HL-60 (cell line): ENCODE results near the gene ALKBH5.

Experiments
- CTCF ChIP-seq: IDR thresholded peaks from one replicate; pipeline ENCODE4 v1.5.1; 2011; ENCODE audit warnings: low read length, control low read depth, inconsistent platforms; ENCODE audit not compliant: insufficient read depth
- REST ChIP-seq: IDR thresholded peaks from 2 replicates; pipeline ENCODE4 v1.6.1; 2012; ENCODE audit warnings: low read depth; ENCODE audit not compliant: insufficient replicate concordance

GRCh38 chr17:18208092-18208491 is 24.5 kb downstream of the ALKBH5 start:
- no peak for TF ChIP-seq CTCF
- TF ChIP-seq REST: no peak
